ENCODE measurements around the gene ZFHX3.

The ZFHX3 gene

DNA sequence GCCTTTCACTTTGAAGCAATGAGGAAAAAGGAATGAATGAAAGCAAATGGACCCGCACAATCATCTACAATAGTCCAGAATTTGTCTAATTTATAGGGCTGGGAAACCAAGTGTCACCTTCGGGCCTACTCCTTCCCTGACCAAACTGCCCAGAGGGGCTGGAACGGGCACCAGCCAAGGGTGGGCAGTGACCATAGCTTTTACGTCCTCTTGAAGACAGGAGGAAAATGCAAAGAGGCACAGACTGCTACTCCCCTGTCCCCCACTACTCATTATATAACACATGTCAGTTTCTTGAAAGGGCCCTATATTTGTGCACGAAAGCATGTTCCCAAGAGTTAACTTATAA lies 122.3 kb downstream of the ZFHX3 start:
- Histone ChIP-seq H3K9ac (ENCODE audit: low read length) (no peak overlapping the region), H3K27me3 (ENCODE audit: control insufficient read depth in 1 of 2, insufficient read depth in 2 of 2, low read length in 2 of 2) (no peaks in the 10 kb centered on the region), H3K9me3 (ENCODE audit: low read length) (no peaks in the 10 kb centered on the region), H3K27ac (ENCODE audit: low read depth, low read length) (no peak overlapping the region), H3K36me3 (ENCODE audit: insufficient read depth, low read length) (no peaks in the 10 kb centered on the region), H3K4me3 (ENCODE audit: low read depth in 1 of 2, low read length in 2 of 2) (no peak overlapping the region), H3K4me1 (ENCODE audit: insufficient read depth, low read length) (peaks cover 5% of the 10 kb centered on the region)

DNA sequence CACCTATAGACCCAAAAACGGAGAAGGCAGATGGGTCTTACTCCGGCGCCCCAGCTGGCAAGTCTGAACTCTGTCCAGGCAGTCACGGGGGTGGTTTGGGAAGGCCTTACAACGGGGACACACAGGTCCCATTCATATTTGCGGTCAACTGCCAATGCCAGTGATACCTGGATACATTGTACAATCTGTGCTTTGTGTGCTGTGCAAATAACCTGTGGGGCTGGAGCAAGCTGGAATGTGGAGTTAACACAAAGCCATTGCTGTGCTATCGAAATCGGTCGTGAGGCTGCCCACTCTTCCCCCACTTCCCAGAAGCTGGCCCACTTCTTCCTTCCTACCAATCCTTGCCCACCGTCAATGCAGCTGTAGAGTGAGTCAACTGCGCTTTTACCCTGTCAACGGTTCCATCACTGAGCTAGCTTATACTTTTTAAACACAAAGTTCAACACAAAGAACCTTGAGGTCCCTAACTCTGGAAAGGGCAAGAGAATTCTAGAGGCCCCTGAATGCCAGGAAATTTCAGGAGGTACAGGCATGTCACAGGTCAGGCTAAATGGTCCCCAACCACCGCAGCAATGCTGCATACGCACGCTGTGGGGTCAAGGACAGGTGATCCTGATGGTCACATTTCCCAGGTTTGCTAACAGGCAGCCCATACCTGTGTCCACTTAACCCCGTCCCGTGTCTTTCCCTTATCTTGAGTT lies 122.8 kb downstream of the ZFHX3 start:
- H3K4me1 ChIP-seq (ENCODE audit: insufficient read depth, low read length) = no peaks in the 10 kb centered on the region
- no peaks in the 10 kb centered on the region for H3K36me3 ChIP-seq (ENCODE audit: insufficient read depth, low read length)
- H3K27ac ChIP-seq (ENCODE audit: low read depth, low read length) = no peak overlapping the region
- H3K4me3 ChIP-seq (ENCODE audit: low read depth in 1 of 2, low read length in 2 of 2) = no peak overlapping the region
- no peaks in the 10 kb centered on the region for H3K27me3 ChIP-seq (ENCODE audit: control insufficient read depth in 1 of 2, insufficient read depth in 2 of 2, low read length in 2 of 2)
- no peaks in the 10 kb centered on the region for H3K9me3 ChIP-seq (ENCODE audit: low read length)
- H3K9ac ChIP-seq (ENCODE audit: low read length) = no peak overlapping the region

DNA sequence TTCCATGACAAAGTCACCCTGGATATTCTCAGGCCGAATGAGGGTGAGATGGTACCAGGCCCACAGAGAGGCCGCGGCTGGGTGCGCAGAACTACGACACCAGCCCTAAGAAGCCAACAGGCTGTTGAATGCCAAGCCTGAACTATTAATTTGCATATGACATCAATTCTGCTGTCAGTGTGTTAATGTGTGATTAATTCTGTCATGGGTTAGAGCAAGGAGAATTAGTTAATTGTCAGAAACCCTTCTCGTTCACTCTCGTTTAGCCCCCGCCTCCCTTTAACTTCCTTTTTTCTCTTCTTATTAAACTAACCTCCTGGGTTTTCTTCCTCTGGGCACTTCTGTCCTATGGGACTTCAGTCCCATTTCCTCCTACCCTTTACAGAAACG lies 123.4 kb downstream of the ZFHX3 start:
- H3K27me3 ChIP-seq (ENCODE audit: control insufficient read depth in 1 of 2, insufficient read depth in 2 of 2, low read length in 2 of 2) = no peaks in the 10 kb centered on the region
- no peaks in the 10 kb centered on the region for H3K4me1 ChIP-seq (ENCODE audit: insufficient read depth, low read length)
- no peaks in the 10 kb centered on the region for H3K9me3 ChIP-seq (ENCODE audit: low read length)
- no peaks in the 10 kb centered on the region for H3K36me3 ChIP-seq (ENCODE audit: insufficient read depth, low read length)
- H3K9ac ChIP-seq (ENCODE audit: low read length) = no peak overlapping the region
- no peak overlapping the region for H3K4me3 ChIP-seq (ENCODE audit: low read depth in 1 of 2, low read length in 2 of 2)
- H3K27ac ChIP-seq (ENCODE audit: low read depth, low read length) = no peak overlapping the region

DNA sequence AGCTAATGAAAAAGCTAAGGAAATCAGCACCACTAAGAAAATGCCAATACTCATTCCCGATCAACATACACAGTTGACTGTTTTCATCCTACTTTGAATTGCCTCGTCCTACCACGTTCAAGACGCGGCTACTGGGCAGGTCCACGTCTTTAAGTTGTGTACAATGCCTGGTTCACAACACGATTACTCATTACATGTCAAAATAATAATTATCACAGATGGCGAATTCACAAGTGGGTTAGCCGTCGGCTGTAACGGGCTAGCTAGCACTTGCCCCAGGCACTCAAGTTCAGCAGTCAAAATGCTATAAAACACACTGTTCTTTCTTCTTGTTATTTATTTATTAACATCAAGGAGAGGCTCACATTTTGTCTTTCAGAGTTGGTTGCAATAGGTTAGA lies 124.2 kb downstream of the ZFHX3 start:
- H3K4me3 ChIP-seq (ENCODE audit: low read depth in 1 of 2, low read length in 2 of 2) = no peak overlapping the region
- H3K27me3 ChIP-seq (ENCODE audit: control insufficient read depth in 1 of 2, insufficient read depth in 2 of 2, low read length in 2 of 2) = no peaks in the 10 kb centered on the region
- no peaks in the 10 kb centered on the region for H3K36me3 ChIP-seq (ENCODE audit: insufficient read depth, low read length)
- H3K9ac ChIP-seq (ENCODE audit: low read length) = no peak overlapping the region
- H3K4me1 ChIP-seq (ENCODE audit: insufficient read depth, low read length) = no peaks in the 10 kb centered on the region
- no peak overlapping the region for H3K27ac ChIP-seq (ENCODE audit: low read depth, low read length)
- H3K9me3 ChIP-seq (ENCODE audit: low read length) = no peaks in the 10 kb centered on the region

DNA sequence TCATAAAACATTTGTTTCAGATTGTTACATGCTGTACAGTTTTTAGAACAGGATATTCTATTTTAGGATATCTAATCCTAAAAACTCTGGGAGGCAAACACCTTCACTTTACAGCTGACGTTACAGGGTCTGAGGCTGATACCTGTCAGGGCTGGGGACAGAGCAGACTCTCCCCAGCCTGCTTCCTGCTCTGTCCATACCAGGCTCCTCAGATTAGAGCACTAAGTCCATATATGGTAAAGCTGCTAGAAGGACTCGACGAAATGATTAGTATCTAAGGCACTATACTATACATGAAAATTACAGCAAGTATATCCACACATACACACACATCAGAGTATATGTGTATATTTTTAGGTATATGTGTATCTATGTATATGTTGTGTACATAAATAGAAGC lies 125.2 kb downstream of the ZFHX3 start:
- Histone ChIP-seq H3K27me3 (ENCODE audit: control insufficient read depth in 1 of 2, insufficient read depth in 2 of 2, low read length in 2 of 2) (no peaks in the 10 kb centered on the region), H3K9ac (ENCODE audit: low read length) (no peak overlapping the region), H3K4me1 (ENCODE audit: insufficient read depth, low read length) (no peaks in the 10 kb centered on the region), H3K9me3 (ENCODE audit: low read length) (no peaks in the 10 kb centered on the region), H3K4me3 (ENCODE audit: low read depth in 1 of 2, low read length in 2 of 2) (no peak overlapping the region), H3K27ac (ENCODE audit: low read depth, low read length) (no peak overlapping the region), H3K36me3 (ENCODE audit: insufficient read depth, low read length) (no peaks in the 10 kb centered on the region)

DNA sequence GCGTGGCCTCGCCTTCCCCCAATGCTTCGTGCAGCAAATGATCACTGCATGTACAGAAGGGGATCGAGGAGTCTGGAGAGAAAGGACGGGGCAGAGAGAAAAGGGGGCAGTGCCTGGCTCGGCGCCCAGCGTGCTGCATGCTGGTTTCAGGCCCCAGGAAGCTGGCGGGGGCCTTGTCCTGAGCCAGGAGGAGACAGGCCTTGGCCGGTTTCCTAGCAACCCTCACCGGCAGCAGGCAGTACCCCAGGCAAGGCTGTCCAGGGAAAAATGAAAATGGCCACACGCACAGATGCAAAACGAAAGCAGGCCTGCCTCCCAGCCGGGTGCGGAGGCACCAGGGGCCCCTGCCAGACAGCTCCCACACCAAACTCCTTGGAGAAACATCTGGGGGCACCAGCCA lies 126.3 kb downstream of the ZFHX3 start:
- no peak overlapping the region for H3K4me3 ChIP-seq (ENCODE audit: low read depth in 1 of 2, low read length in 2 of 2)
- peaks cover under 1% of the 10 kb centered on the region for H3K4me1 ChIP-seq (ENCODE audit: insufficient read depth, low read length)
- no peaks in the 10 kb centered on the region for H3K27me3 ChIP-seq (ENCODE audit: control insufficient read depth in 1 of 2, insufficient read depth in 2 of 2, low read length in 2 of 2)
- H3K36me3 ChIP-seq (ENCODE audit: insufficient read depth, low read length) = no peaks in the 10 kb centered on the region
- H3K9me3 ChIP-seq (ENCODE audit: low read length) = no peaks in the 10 kb centered on the region
- peak overlapping the region; percentile 54 for H3K27ac ChIP-seq (ENCODE audit: low read depth, low read length)
- H3K9ac ChIP-seq (ENCODE audit: low read length) = no peak overlapping the region

DNA sequence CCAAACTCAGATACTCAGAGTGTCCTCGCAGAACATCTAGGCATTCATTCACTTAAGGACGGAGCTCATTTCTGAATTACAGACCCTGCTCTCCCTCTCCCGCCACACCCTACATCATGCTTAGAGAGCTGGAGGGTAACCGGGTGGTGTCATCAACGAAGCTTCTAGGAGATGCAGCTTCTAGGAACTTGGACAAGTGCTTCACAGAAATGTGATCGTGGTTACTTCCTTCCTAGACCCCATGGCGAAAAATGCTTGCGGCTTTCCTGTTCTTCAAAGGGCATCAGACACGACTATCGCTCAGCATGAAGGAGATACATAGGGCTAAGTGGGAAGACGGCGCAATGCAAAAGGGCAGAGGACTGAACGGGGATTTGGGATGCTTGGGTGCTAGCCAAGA lies 126.8 kb downstream of the ZFHX3 start:
- Histone ChIP-seq H3K27me3 (ENCODE audit: control insufficient read depth in 1 of 2, insufficient read depth in 2 of 2, low read length in 2 of 2) (no peaks in the 10 kb centered on the region), H3K36me3 (ENCODE audit: insufficient read depth, low read length) (no peaks in the 10 kb centered on the region), H3K27ac (ENCODE audit: low read depth, low read length) (no peak overlapping the region), H3K4me1 (ENCODE audit: insufficient read depth, low read length) (peaks cover 5% of the 10 kb centered on the region), H3K4me3 (ENCODE audit: low read depth in 1 of 2, low read length in 2 of 2) (no peak overlapping the region), H3K9me3 (ENCODE audit: low read length) (no peaks in the 10 kb centered on the region), H3K9ac (ENCODE audit: low read length) (no peak overlapping the region)

DNA sequence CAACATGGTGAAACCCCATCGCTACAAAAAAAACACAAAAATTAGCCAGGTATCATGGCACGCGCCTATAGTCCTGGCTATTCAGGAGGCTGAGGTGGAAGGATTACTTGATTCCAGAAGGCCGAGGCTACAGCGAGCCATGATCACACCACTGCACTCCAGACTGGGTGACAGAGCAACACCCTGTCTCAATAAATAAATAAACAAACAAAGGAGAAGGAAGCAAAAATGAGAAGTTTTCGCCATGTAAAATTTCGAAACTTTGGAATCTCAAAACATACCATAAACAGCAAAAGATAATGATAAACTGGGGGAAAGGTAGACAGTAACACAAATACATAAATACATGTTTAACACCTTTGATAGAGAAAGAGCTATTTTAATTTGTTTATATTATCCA lies 130.9 kb downstream of the ZFHX3 start:
- H3K4me1 ChIP-seq (ENCODE audit: insufficient read depth, low read length) = peaks cover 11% of the 10 kb centered on the region
- H3K27ac ChIP-seq (ENCODE audit: low read depth, low read length) = no peak overlapping the region
- no peaks in the 10 kb centered on the region for H3K9me3 ChIP-seq (ENCODE audit: low read length)
- no peaks in the 10 kb centered on the region for H3K27me3 ChIP-seq (ENCODE audit: control insufficient read depth in 1 of 2, insufficient read depth in 2 of 2, low read length in 2 of 2)
- no peaks in the 10 kb centered on the region for H3K36me3 ChIP-seq (ENCODE audit: insufficient read depth, low read length)
- no peak overlapping the region for H3K4me3 ChIP-seq (ENCODE audit: low read depth in 1 of 2, low read length in 2 of 2)
- H3K9ac ChIP-seq (ENCODE audit: low read length) = no peak overlapping the region

DNA sequence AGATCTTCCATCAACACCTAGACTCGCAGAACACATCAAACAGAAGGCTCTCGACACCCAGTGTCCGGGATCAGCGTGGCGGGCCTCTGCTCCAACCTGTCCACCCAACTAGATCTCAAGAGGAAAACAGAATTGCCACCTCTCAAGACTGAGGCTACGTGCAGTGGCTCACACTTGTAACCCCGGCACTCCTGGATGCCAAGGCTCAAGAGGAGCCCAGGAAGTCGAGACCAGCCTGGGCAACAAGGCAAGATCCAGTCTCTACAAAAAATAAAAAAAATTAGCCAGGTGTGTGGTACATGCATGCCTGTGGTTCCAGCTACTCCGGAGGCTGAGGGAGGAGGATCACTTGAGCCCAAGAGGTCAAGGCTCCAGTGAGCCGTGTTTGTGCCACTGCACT lies 132.6 kb downstream of the ZFHX3 start:
- peaks cover 11% of the 10 kb centered on the region for H3K4me1 ChIP-seq (ENCODE audit: insufficient read depth, low read length)
- H3K27me3 ChIP-seq (ENCODE audit: control insufficient read depth in 1 of 2, insufficient read depth in 2 of 2, low read length in 2 of 2) = no peaks in the 10 kb centered on the region
- H3K36me3 ChIP-seq (ENCODE audit: insufficient read depth, low read length) = no peaks in the 10 kb centered on the region
- H3K9me3 ChIP-seq (ENCODE audit: low read length) = no peaks in the 10 kb centered on the region
- H3K4me3 ChIP-seq (ENCODE audit: low read depth in 1 of 2, low read length in 2 of 2) = no peak overlapping the region
- H3K27ac ChIP-seq (ENCODE audit: low read depth, low read length) = no peak overlapping the region
- H3K9ac ChIP-seq (ENCODE audit: low read length) = no peak overlapping the region

DNA sequence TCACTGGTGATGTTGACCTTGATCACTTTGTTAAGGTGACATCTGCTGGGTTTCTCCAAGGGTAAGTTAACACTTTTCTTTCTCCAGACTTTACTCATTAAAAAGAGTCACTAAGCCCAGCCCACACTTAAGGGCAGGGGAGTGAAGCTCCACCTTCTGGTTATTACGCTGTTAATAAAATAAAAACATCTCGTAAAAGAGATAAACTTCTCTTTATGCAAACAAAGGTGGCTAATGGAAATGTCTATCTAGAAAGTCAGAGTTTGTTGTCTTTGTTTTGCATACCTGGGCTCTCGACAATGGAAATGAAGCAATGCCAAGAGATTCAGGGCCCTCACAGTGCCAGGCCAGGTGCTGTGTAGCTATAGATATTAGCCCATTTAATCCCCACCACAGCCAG lies 134.4 kb downstream of the ZFHX3 start:
- no peak overlapping the region for H3K27ac ChIP-seq (ENCODE audit: low read depth, low read length)
- H3K36me3 ChIP-seq (ENCODE audit: insufficient read depth, low read length) = no peaks in the 10 kb centered on the region
- no peak overlapping the region for H3K9ac ChIP-seq (ENCODE audit: low read length)
- H3K4me1 ChIP-seq (ENCODE audit: insufficient read depth, low read length) = peaks cover 11% of the 10 kb centered on the region
- no peak overlapping the region for H3K4me3 ChIP-seq (ENCODE audit: low read depth in 1 of 2, low read length in 2 of 2)
- no peaks in the 10 kb centered on the region for H3K9me3 ChIP-seq (ENCODE audit: low read length)
- no peaks in the 10 kb centered on the region for H3K27me3 ChIP-seq (ENCODE audit: control insufficient read depth in 1 of 2, insufficient read depth in 2 of 2, low read length in 2 of 2)

DNA sequence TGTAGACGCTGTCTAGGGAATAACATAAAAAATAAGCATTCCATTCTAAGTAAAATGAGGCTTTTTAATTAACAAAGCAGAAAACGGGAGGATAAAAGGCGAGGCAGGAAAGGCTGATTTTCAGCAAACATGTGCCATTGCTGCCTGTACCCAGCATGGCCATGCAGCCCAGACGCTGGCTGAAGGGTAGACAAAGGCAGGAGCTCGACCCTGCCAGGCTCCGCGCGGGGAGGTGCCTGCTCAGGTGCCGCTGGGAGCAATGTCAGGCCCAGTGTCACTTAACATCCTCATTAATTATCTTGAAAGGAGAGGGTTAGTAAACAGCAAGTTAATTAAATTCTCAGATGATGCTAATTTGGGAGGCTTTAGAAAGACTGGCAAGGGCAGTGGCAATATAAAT lies 136.0 kb downstream of the ZFHX3 start:
- Histone ChIP-seq H3K27me3 (ENCODE audit: control insufficient read depth in 1 of 2, insufficient read depth in 2 of 2, low read length in 2 of 2) (no peaks in the 10 kb centered on the region), H3K27ac (ENCODE audit: low read depth, low read length) (no peak overlapping the region), H3K4me1 (ENCODE audit: insufficient read depth, low read length) (peaks cover 11% of the 10 kb centered on the region), H3K4me3 (ENCODE audit: low read depth in 1 of 2, low read length in 2 of 2) (no peak overlapping the region), H3K9me3 (ENCODE audit: low read length) (no peaks in the 10 kb centered on the region), H3K9ac (ENCODE audit: low read length) (no peak overlapping the region), H3K36me3 (ENCODE audit: insufficient read depth, low read length) (no peaks in the 10 kb centered on the region)

DNA sequence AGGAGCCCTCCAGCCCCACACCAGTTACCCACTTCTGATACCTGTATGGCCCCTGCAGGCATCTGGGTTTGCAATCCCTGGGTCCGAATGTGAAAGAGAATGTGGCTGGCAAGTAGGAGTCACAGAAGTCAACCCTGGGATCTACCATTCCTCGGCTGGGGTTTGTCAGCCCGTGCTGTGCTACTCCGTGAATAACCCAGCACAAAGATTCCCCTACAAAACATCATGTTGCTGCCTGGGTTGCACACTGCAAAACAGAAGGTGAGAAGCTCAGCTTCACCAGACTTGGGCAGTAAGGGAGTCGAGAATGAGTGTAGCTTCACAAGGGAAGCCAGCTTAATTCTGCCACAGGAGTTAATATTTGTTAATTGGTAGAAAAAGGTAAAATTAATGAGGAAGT lies 137.1 kb downstream of the ZFHX3 start:
- Histone ChIP-seq H3K9ac (ENCODE audit: low read length) (no peak overlapping the region), H3K4me3 (ENCODE audit: low read depth in 1 of 2, low read length in 2 of 2) (no peak overlapping the region), H3K9me3 (ENCODE audit: low read length) (no peaks in the 10 kb centered on the region), H3K36me3 (ENCODE audit: insufficient read depth, low read length) (no peaks in the 10 kb centered on the region), H3K27ac (ENCODE audit: low read depth, low read length) (no peak overlapping the region), H3K4me1 (ENCODE audit: insufficient read depth, low read length) (peaks cover 5% of the 10 kb centered on the region), H3K27me3 (ENCODE audit: control insufficient read depth in 1 of 2, insufficient read depth in 2 of 2, low read length in 2 of 2) (no peaks in the 10 kb centered on the region)
